Left ventricle myocardium superior (tissue), 1 donor: ENCODE results near the gene ELANE. TPM values are rescaled to one million over a fixed set of nuclear protein-coding genes. Genes with fewer than 3 reads are reported as not detected.

ENCODE experiments used
- ATAC-seq: fragments of 200-7000 bp; cut with Tn5 transposase; one replicate; pipeline ENCODE4 v1.9.1; 2020; ENCODE audit warnings: mild to moderate bottlenecking, moderate library complexity
- DNase-seq: peaks from one replicate; pipeline ENCODE4 v3.0.0-alpha.2; 2020
- intact Hi-C: fragments of 100-400 bp; cut with micrococcal nuclease; formaldehyde crosslinking; loops from one replicate; pipeline ENCODE4 v1.11.0; 2022
- total RNA-seq: library from RNA; stranded (reverse); fragmentation: NEBNext Ultra II Directional; extraction: Animal tissue kit (Norgen Biotek cat#: 25700); gene quantifications from one replicate; pipeline ENCODE4 v1.2.1, GENCODE V29; 2021
- donor health status: DM: no; HTN: yes; CAD: no; lungs with severe emphysema.

Gene ELANE
- total RNA-seq, 1 donor from 2014 or later: 1.5 TPM

DNA sequence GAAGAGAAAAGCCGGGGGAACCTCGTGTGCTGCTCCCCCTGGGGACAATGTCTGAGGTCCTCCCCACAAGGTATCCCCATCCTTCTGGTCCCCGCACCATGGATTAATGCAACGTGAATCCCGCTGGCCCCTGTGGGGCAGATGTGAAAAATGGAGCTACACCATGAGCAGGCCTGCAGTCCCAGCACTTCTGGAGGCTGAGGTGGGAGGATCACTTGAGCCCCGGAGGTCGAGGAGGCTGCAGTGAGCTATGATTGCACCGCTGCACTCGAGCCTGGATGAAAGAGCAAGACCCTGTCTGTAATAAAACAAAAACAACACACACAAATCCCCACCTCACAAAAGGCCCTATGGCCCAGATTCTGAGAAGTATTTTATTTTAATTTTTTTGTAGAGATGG, 6.2 kb downstream of the ELANE start:
- intact Hi-C loops: no loop called here

DNA sequence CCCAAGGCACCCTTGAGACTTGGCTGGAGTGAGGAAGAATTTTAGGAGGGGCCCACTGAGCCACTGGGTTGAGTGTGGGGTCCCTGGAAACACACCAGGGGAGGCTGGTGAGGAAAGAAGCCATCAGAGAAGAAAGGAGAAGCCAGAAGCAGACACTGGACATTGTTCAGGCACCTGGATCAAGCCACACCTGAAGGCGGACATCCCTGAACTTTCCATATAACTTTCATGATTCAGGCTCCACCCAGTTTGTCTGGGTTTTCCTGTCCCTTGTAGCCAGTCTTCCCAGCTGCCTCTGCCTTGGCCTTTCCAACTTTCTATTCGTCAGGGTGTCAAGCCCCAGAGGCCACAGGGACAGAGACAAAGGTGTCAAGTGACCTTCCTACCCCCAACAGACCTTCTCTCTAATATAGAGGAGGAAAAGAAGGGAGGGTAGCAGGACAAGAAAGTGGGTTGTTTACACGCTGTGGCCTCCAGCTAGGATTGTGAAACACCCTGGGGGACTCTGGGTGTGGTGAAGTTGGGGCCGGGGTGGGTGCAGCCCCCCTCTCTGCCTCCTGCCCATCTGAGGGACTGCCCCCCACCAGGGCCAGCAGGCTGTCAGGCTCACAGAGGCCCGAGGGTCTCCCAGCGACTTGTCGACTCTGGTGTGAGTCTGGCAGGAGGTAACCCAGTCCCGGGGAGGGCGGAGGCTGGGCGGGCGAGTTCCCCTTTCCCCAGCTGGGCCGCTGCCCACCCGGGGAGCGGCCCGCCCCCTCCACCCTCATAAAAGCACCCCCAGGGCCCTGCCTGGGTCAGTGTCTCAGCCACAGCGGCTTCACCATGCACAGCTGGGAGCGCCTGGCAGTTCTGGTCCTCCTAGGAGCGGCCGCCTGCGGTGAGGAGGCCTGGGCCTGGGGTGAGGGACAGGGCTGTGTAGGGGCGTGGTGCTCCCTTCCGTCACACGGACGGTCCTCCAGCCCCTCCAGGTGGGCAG, 7.1 kb downstream of the ELANE start, which contains the start of gene CFD:
TSS of gene CFD (plus strand) at position 797 of the 976 bp plus-strand sequence. CDS start at position 823, 26 bp downstream.
- DNase-seq: peak; percentile 87

More for the DNA sequence above, 6.2 kb downstream of the ELANE start:
- DNase-seq: no peak
- no peak for ATAC-seq

DNA sequence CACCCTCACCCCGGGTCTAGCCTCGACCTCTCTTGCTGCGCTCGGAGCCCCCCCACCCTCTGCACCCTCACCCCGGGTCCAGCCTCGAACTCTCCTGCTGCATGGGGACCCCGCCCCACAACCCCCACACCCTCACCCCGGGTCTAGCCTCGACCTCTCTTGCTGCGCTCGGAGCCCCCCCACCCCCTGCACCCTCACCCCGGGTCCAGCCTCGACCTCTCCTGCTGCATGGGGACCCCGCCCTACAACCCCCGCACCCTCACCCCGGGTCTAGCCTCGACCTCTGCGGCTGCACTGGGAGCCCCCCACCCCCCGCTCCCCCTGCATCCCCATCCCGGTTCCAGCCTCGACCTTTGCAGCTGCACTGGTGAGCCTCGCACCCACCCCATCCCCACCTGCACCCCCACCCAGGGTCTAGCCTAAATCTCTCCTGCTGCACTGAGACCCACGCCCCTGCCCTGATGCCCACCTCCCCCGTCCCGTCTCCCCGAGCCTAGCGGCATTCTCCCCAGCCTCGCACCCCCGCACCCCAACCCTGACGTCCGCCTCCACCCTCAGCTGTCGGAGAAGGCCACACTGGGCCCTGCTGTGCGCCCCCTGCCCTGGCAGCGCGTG, 9.1 kb downstream of the ELANE start:
- intact Hi-C loops: no loop called here
- DNase-seq (no peak), ATAC-seq (no peak)

More for the DNA sequence above, 7.1 kb downstream of the ELANE start, which contains the start of gene CFD:
- intact Hi-C loops: no loop called here
- peak; percentile 78 for ATAC-seq

DNA sequence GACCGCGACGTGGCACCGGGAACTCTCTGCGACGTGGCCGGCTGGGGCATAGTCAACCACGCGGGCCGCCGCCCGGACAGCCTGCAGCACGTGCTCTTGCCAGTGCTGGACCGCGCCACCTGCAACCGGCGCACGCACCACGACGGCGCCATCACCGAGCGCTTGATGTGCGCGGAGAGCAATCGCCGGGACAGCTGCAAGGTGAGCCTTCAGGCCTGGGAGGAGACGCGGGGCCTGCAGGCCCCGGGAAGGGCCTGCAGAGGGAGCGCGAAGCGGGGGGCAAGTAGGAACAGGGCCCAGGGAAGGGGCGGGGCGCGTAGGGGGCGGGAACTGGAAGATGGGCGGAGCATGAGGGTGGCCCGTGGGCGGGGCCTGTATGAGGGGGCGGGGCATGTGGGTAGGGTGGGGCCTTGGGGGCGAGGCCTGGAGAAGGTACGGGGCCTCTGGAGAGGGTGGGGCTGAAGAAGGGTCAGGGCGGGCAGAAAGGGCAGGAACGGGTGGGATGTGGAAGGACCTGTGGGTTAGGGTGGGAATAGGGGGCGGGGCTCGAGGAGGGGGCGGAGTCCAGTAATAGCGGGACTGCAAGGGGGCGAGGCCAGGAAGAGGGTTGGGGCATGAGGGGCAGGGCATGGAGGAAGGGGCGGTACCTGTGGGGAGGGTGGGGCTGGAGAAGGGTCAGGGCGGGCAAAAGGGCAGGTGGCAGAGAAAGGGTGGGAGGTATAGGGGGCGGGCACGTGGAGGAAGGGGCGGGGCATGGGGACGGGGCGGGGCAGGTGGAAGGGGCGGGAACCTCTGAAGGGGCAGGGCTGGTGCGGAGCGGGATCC, 9.9 kb downstream of the ELANE start:
- intact Hi-C loops: no loop called here
- DNase-seq: peak; percentile 60
- ATAC-seq: peak; percentile 0

DNA sequence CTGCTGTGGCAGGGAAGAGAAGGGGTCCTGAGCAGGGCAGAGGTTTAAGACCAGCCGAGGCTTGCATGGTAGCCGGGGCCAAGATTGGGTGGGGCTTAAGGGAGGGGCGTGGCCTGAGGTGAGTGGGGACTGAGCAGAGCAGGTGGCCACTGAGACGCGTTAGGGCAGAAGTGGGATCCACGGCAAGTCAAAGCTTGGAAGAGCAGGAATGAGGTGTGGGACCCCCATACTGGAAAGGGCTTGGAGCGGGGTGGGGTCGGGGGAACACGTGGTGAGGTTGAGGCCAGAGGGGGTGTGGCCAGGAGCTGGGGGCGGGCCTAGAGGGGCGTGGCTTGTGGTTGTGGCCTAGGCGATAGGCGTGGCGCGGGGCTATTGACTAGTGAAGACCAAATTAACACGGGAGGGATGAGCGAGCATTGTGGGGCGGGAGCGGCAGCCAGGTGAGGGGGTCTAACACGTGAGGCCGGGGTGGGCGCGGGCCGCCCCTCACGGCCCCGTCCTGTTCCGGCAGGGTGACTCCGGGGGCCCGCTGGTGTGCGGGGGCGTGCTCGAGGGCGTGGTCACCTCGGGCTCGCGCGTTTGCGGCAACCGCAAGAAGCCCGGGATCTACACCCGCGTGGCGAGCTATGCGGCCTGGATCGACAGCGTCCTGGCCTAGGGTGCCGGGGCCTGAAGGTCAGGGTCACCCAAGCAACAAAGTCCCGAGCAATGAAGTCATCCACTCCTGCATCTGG, 10.6 kb downstream of the ELANE start:
- no peak for ATAC-seq
- intact Hi-C loops: no loop called here
- DNase-seq: peak; percentile 76

DNA sequence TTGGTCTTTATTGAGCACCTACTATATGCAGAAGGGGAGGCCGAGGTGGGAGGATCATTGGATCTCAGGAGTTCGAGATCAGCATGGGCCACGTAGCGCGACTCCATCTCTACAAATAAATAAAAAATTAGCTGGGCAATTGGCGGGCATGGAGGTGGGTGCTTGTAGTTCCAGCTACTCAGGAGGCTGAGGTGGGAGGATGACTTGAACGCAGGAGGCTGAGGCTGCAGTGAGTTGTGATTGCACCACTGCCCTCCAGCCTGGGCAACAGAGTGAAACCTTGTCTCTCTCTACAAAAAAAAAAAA, 11.2 kb downstream of the ELANE start:
- no peak for ATAC-seq
- intact Hi-C loops: no loop called here
- DNase-seq: no peak

DNA sequence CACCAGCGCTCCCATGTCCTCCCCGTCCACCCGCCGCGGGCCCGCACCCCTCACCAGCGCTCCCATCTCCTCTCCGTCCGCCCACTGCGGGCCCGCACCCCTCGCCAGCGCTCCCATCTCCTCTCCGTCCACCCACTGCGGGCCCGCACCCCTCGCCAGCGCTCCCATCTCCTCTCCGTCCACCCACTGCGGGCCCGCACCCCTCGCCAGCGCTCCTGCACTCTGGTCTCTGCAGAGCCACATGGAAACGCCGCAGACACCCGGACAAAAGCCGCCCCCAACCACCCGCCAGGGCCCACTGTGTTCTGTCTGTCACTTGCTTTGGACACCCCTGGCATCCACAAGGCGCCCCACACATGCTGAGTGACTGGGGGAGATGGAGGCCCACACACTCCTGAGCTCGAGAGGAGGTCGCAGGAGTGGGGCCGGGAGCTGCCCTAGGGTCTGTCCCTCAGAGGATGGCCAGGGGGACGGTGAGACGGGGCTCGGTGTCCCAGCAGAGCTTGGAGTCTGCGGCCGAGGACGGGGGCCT, 14.7 kb downstream of the ELANE start:
- DNase-seq: peak; percentile 38
- no peak for ATAC-seq
- intact Hi-C loops: no loop called here

DNA sequence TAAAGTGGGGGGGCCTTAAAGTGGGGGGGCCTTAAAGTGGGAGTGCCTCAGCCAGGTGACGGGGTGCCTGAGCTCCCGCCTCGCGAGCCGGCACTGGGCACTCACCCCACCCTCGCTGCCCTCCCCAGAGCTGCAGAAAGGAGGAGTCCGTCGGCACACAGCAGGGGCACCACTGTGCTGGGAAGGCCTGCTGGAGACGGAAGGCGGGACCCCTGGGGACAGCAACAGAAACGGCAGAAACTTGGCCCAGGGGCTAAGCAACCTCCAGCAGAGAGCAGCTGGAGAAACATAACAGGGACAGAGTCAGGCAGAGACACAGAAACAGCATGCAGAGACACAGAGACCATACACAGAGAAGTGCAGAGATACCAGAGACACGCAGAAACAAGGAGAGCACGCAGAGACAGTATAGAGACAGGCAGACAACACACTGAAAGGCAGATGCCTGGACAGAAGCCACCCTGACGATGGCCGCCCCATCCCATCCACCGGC, 15.2 kb downstream of the ELANE start:
- ATAC-seq (peak; percentile 7), DNase-seq (peak; percentile 61)
- intact Hi-C loops: no loop called here

DNA sequence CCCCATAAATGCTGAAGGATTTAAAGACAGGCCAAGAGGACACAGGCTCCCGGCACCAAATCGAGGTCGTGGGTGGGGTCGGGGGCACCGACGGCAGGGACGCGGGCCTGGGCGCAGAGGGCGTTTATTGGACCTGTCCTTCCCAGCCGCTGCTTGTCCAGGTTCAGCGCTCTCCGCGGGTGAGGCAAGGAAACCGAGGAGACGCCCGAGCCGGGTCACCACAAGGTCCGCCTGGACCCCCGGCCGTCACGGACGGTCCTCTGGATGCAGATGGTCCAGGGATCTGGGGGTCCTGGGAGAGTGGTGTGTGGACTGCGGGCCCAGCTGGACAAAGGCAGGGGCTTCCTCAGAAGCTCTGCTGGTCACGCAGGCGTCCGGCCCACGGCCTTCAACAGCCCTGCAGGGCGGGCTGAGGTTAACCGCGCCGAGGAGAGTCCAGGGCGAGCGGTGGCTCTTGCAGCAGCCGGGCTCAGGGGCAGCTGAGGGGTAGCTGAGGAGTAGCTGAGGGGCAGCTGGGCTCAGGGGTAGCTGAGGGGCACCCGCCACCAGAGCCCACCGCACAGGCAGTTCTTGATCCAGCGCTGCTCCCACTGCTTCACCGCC, 15.9 kb downstream of the ELANE start:
- DNase-seq: peak; percentile 50
- intact Hi-C loops: no loop called here
- ATAC-seq: no peak

DNA sequence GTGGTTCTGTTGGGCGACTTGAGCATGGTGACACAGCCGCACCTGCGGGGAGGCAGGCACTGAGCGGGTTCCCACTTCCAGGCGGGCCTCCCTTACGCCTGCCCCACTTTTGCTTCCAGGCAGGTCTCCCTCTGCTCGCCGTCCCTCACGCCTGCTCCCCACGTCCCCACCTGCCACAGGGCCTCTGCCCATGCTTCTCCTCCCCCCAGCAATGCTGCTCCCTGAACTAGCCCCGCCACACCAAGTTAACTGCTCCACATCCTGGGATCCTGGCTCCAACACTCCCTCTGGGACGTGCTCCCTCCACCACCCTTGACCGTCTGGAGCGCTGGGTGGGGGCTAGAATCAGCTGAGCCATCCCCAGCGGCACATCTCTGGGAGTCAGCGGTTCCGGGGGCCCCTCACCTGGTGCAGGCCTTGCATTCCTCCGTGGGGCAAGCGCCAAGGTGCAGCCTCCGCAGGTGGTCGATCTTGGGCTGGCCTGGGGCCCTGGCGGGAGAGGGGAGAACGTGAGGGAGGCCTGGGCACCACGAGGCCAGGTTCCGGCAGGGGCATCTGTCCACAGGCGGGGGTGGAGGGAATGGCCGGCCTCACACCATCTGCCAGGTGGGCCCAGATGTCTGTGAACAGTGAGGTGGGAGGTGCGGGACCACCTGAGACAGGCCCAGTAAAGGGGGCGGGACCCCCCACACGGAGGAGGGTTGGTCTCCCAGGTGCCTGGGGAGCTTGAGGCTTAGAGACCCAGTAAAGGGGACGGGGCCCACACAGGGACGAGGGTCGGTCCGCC, 16.5 kb downstream of the ELANE start:
- DNase-seq (peak; percentile 48), ATAC-seq (no peak)
- intact Hi-C loops: no loop called here

DNA sequence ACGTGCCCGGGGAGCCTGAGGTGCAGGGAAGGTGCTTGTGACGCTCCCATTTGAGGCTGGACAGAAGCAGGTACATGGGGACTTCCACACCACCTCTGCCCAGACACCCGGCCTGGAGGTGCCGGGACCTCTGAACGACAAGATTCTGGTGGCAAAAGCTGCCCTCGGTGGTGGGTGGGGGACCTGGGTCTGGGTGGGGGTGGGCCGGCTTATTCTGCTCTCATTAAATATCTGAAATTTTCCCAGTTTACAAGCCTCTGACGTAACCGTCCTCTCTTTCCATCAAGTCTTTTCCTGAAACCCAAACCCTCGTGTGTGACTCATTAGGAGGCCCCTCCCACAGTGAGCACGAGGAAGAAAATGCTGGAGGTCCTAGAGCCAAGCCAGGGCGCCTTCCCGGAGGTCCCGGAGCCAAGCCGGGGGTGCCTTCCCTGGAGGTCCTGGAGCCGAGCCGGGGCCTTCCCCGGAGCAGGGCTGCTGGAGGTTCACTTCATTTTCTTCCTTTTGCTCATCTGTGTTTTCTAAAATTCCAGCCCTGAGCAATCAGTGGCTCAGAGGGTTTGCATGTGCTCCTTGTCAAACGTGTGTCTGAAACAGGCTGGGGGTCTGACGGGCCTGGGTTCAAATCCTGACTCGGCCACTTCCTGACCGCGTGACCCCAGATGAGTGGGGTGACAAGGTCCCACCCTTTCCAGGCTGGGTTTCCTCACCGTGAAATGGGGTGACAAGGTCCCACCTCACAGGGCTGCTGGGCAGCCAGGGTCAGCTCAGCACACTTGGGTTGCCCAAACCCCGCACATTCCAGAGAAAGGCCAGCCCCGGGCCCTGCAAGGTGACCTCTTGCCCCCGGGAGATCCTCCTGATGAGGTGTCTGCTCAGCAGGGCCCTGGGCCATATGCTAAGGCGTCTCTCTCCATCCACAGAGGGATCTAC, 17.4 kb downstream of the ELANE start:
- intact Hi-C loops: no loop called here
- DNase-seq (peak; percentile 76), ATAC-seq (peak; percentile 33)

DNA sequence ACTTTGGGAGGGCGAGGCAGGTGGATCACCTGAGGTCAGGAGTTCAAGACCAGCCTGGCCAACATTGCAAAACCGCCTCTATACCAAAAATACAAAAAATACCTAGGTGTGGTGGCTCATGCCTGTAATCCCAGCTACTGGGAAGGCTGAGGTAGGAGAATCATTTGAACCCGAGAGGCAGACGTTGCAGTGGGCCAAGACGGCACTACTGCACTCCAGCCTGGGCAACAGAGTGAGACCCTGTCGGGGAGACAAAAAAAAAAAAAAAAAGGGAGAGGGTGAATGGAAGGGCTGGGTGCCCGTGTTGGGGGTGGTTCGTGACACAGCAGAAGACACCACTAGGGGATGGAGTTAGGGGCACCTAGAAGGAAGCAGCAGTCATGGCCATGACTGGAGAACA, 18.2 kb downstream of the ELANE start:
- DNase-seq (no peak), ATAC-seq (no peak)
- intact Hi-C loops: no loop called here

DNA sequence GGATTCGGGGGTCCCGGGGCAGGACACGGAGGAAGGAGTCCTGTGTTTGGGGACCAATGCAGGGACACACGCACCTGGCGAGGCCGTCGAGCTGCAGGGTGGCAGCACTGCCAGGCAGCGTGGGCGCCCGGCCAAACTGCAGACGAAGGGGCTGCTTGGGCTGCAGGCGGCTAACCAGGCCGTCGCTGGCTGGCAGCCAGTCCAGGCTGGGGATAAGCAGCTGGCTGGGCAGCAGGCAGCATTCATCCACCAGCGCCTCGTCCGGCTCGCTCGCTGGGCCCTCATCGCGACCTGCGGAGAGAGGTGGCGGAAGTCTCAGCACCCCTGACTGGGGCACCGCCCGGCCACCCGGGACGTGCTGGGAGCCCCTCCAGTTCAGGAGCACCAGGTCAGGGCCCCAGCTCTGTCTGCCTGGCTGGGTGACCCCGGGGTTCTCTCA, 18.9 kb downstream of the ELANE start:
- peak; percentile 34 for ATAC-seq
- DNase-seq: peak; percentile 91
- intact Hi-C loops: no loop called here

DNA sequence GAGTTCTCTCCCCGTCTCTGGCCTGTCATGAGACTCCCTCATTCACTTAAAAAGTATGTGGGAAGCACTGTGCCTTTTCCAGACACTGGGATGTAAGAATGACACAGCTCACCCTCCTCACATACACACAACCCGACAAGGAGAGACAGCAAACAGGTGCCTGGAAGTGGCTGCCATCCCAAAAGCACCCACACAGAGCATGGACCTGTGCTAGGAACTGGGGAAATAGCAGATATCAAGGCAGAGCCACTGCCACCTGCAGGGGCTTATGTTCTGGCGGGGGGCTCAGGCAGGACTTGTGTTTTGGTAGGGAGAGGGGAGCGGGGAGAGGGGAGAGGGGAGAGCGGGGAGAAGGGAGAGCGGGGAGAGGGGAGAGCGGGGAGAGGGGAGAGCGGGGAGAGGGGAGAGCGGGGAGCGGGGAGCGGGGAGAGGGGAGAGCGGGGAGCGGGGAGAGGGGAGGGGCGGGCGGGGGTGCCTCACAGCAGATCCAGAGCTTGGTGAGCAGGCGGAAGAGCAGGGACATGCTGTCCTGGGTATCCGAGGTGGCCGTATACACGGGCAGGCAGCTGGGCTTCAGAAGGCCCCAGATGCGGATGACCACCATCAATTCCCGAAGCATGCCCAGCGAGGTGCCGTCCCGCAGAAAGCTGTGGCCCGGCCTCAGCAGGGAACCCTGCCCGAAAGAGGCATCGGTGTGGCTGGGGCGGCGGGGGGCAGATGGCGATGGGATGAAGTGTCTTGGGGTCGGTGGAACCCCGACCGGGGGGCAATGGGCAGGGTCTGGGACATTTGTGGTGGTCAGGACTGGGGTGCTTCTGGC, 19.6 kb downstream of the ELANE start:
- DNase-seq (no peak), ATAC-seq (no peak)
- intact Hi-C loops: no loop called here

DNA sequence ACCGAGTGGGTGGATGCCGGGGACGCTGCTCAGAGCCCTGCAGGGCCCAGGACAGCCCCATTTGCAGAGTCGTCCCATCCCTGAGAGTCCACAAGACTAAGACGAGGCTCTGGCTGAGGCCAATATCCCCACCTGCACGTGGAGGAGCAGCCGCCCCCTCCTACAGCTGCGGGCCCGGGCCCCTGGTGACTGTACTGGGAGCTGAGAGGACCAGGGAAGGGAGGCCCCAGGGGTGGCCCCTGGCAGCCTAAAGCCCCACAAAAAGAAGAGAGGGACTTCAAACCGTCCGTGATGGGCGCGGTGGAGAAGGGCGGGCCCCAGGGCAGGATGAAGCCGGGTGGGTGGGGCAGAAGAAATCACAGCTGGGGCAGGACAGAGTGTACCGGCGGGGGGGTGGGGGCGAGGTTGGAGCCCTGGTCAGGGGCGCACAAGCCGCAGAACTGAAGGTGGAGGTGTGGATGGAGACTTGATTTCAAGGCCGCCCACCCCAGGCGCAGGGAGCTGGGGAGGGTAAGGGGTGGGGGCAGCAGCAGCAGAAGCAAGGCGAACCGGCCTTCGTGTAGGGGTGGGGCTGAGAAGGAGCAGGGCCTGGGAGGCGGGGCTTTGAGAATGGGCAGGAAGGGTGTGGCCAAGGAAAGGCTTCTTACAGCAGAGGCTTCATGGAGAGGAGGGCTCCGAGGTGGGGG, 20.3 kb downstream of the ELANE start:
- DNase-seq: peak; percentile 81
- intact Hi-C loops: no loop called here
- ATAC-seq: peak; percentile 46
